Measurements from ENCODE around the gene ATP6AP2. TPM values are rescaled to one million over a fixed set of nuclear protein-coding genes. Genes with fewer than 3 reads are reported as not detected.

The ATP6AP2 gene
- total RNA-seq, 1 donor from 2014 or later: 85.7 TPM

GRCh38 chrX:40644821-40645358 lies 64.1 kb downstream of the ATP6AP2 start:
- no peaks in the 10 kb centered on the region for H3K27me3 ChIP-seq

GRCh38 chrX:40646489-40647306 lies 65.9 kb downstream of the ATP6AP2 start:
- H3K4me3 ChIP-seq: peak overlapping the region; percentile 67 to 94
- TF ChIP-seq POLR2A (IDR thresholded peaks at IDR 0.05): no peak
- no peak for TF ChIP-seq CTCF (IDR thresholded peaks at IDR 0.05)
- TF ChIP-seq POLR2AphosphoS5 (IDR thresholded peaks at IDR 0.05; ENCODE audit: insufficient read depth in 1 of 2, low read depth in 1 of 2): peak in 1 of 2 donors; percentile 18

More at GRCh38 chrX:40644821-40645358, 64.1 kb downstream of the ATP6AP2 start:
- intact Hi-C loops (cut with DNase I): no loop called here
- peak overlapping the region; percentile 30 to 36 for H3K4me3 ChIP-seq
- peak overlapping the region; percentile 78 for H3K27ac ChIP-seq
- H3K9me3 ChIP-seq: no peaks in the 10 kb centered on the region
- DNase-seq (ENCODE audit: extremely low spot score in 2 of 2): no peak
- H3K36me3 ChIP-seq: no peaks in the 10 kb centered on the region
- H3K4me1 ChIP-seq: peaks cover 39% of the 10 kb centered on the region
- TF ChIP-seq POLR2A (IDR thresholded peaks at IDR 0.05) (no peak), POLR2AphosphoS5 (IDR thresholded peaks at IDR 0.05; ENCODE audit: insufficient read depth in 1 of 2, low read depth in 1 of 2) (peak in 1 of 2 donors; percentile 24)

GRCh38 chrX:40647307-40648197 lies 66.8 kb downstream of the ATP6AP2 start, which contains the start of gene CXorf38:
TSS of gene CXorf38 (minus strand) at chrX:40647561. CDS start at chrX:40647520, 41 bp downstream.
- H3K4me3 ChIP-seq: peak within 1 kb of the TSS; percentile 67 to 94
- peaks cover 39% of the 10 kb centered on the region for H3K4me1 ChIP-seq
- peak in 1 of 2 donors; percentile 90 for DNase-seq (ENCODE audit: extremely low spot score in 2 of 2)
- peak within 1 kb of the TSS; percentile 80 for H3K27ac ChIP-seq
- no peaks in the 10 kb centered on the region for H3K9me3 ChIP-seq
- TF ChIP-seq POLR2AphosphoS5 (IDR thresholded peaks at IDR 0.05; ENCODE audit: insufficient read depth in 1 of 2, low read depth in 1 of 2) (peak in 1 of 2 donors; percentile 59), CTCF (IDR thresholded peaks at IDR 0.05) (no peak), POLR2A (IDR thresholded peaks at IDR 0.05) (peak in 1 of 2 donors; percentile 40)
- intact Hi-C loops (cut with DNase I): no loop called here
- no peaks in the 10 kb centered on the region for H3K36me3 ChIP-seq
- no peaks in the 10 kb centered on the region for H3K27me3 ChIP-seq

More at GRCh38 chrX:40646489-40647306, 65.9 kb downstream of the ATP6AP2 start:
- Histone ChIP-seq H3K4me1 (peaks cover 39% of the 10 kb centered on the region), H3K27me3 (no peaks in the 10 kb centered on the region), H3K36me3 (no peaks in the 10 kb centered on the region), H3K9me3 (no peaks in the 10 kb centered on the region), H3K27ac (peak overlapping the region; percentile 80)
- DNase-seq (ENCODE audit: extremely low spot score in 2 of 2): no peak
- intact Hi-C loops (cut with DNase I): no loop called here

- TF ChIP-seq CTCF (IDR thresholded peaks at IDR 0.05): peak; percentile 81 to 85 (median 84)
- peak in 1 of 2 donors; percentile 51 for TF ChIP-seq POLR2AphosphoS5 (IDR thresholded peaks at IDR 0.05; ENCODE audit: insufficient read depth in 1 of 2, low read depth in 1 of 2)
- no peak for TF ChIP-seq POLR2A (IDR thresholded peaks at IDR 0.05)
- Histone ChIP-seq H3K4me1 (peaks cover 8% of the 10 kb centered on the region), H3K27ac (no peak overlapping the region), H3K4me3 (no peak overlapping the region), H3K27me3 (no peaks in the 10 kb centered on the region), H3K36me3 (no peaks in the 10 kb centered on the region), H3K9me3 (no peaks in the 10 kb centered on the region)
- intact Hi-C loops (cut with DNase I): loop anchor here (10.0 kb wide), 1 partner anchor 463 kb away; no protein-coding TSS in a partner anchor
- no peak for DNase-seq (ENCODE audit: extremely low spot score in 2 of 2)
Observed at GRCh38 chrX:40651620-40652223, 71.0 kb downstream of the ATP6AP2 start.
